Stimulated activated CD4-positive, alpha-beta T cell treated with anti-CD3 and anti-CD28 coated beads, Interleukin-1b, Interleukin-23, amount 100 ng/mL, for 4 hours (primary cell): ENCODE measurements around the gene CHRFAM7A.
A peak's percentile ranks its signal among the peaks of the same experiment; 100 is the strongest.
"Not testable (repeated sequence)": the region's sequence is repeated elsewhere in the genome, so short reads cannot be mapped to it uniquely, and the experiment has no call there.

Source experiments
- DNase-seq, 2 donors: peaks; one replicate each; pipeline ENCODE4 v3.0.0-alpha.2; 2020; ENCODE audit warnings: low read depth in 2 of 2

The CHRFAM7A gene

GRCh38 chr15:30392766-30393663 is at the start of gene CHRFAM7A:
TSS of gene CHRFAM7A (minus strand) at chr15:30393540. CDS start at chr15:30383351, 10,189 bp downstream.
- DNase-seq: not testable (repeated sequence)

DNA sequence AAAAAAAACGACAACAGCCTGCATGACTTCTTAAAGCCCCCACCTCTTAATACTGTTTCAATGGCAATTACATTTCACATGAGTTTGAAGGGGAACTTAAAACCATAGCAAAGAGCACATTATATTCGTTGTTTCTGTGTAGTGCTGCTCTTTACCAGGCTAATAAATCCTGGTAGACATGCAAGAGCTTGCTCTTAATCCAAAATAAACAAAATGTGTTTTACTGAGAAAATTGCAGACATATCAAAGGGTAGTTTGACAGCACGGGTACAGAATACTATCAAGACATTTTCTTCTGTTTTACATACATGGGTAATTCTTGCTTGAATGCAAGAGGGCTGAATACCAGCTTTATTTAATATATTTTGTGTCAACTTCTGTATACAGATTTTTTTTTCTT is 45.0 kb upstream of the CHRFAM7A start:
- not testable (repeated sequence) for DNase-seq

- DNase-seq: not testable (repeated sequence)
Measured at GRCh38 chr15:30435878-30436277, 42.5 kb upstream of the CHRFAM7A start.

- not testable (repeated sequence) for DNase-seq
Measured at GRCh38 chr15:30420723-30421122, 27.4 kb upstream of the CHRFAM7A start.

DNA sequence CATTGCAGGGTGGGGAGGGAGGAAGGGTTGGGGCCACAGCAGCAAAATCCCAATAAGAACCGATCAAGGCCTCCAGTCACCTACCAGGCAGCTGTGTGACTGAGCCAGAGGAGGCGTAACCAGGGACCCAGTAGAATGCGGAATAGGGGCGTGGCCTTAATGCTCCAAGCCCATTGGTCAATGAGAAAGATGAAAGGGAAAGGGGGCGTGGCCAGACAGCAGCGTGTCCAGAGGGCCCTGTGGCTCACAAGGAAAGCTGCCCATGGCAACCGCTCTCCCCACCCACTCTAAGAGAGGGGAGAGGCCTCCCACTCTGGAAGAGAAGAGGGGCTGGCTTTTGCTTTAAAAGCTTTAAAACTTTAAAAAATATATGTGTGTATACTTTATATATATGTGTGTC is 20.8 kb upstream of the CHRFAM7A start, which contains the start of gene GOLGA8R:
TSS of gene GOLGA8R (minus strand) at position 101 of the 400 bp plus-strand sequence. CDS start at position 3, 98 bp downstream.
- DNase-seq: not testable (repeated sequence)

- not testable (repeated sequence) for DNase-seq
Measured at GRCh38 chr15:30407636-30408035, 14.3 kb upstream of the CHRFAM7A start.

GRCh38 chr15:30398988-30399387 is 5.6 kb upstream of the CHRFAM7A start:
- peak; percentile 43 to 45 for DNase-seq

- not testable (repeated sequence) for DNase-seq
Measured at GRCh38 chr15:30393664-30393991, 288 bp upstream of the CHRFAM7A start.

DNA sequence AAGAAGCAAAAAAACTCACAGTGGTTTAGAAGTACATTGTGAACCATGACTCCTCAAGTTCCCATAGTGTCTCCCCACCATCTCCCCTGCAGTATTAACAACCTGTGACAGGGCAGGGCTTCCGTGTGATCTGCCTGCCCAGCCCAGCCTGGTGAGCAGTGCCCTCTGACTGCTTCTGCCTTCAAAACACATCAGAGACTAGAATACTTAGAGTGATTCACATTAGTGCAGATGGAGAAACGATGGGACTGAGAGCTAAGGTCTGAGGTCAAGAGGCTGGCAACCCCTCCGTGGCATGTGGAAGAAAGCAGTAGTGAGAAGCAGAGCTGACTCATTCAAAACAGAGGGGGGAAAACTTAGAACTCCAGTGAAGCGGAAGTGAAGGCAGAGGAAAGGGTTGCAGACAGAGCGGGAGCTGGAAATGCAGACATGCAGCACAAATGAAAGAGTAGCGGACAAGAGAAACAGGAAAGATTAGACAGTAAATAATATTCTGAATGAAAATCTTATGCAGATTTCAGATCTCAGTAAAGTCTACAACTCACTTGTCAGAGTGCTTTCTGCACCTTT is 6.9 kb downstream of the CHRFAM7A start:
- DNase-seq: not testable (repeated sequence)

DNA sequence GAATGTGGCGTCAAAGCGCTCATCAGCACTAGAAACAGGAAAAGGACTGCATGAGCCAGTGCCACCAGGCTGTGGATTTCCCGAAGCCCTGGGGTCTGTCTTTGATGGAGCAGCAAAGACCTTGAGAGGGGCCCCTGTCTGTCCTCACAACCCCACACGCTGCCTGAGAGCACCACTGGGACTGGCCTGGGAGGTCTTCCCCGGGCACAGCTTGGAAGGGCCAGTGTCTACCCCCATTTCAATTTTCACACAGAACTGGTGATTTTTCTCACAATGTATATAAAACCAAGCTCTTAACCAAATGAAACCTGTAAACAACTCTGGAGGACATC is 16.3 kb downstream of the CHRFAM7A start:
- DNase-seq: not testable (repeated sequence)

- not testable (repeated sequence) for DNase-seq
Measured at GRCh38 chr15:30376375-30377081, 16.8 kb downstream of the CHRFAM7A start.

DNA sequence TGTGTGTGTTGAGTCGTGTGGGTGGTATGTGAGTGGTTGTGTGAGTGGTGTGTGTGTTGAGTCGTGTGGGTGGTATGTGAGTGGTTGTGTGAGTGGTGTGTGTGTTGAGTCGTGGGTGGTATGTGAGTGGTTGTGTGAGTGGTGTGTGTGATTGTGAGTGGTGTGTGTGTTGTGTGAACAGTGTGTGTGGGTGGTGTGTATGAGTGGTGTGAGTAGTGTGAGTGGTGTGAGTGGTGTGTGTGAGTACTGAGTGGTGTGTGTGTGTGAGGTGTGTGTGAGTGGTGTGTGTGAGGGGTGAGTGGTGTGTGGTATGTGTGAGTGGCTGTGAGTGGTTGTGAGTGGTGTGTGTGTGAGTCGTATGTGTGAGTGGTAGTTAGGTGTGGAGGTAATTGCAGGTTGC is 17.5 kb downstream of the CHRFAM7A start:
- not testable (repeated sequence) for DNase-seq

- DNase-seq: not testable (repeated sequence)
Measured at GRCh38 chr15:30374862-30375261, 18.5 kb downstream of the CHRFAM7A start.

GRCh38 chr15:30368271-30368670 is 25.1 kb downstream of the CHRFAM7A start:
- DNase-seq: not testable (repeated sequence)

- DNase-seq: not testable (repeated sequence)
Measured at GRCh38 chr15:30367246-30367645, 26.1 kb downstream of the CHRFAM7A start.

DNA sequence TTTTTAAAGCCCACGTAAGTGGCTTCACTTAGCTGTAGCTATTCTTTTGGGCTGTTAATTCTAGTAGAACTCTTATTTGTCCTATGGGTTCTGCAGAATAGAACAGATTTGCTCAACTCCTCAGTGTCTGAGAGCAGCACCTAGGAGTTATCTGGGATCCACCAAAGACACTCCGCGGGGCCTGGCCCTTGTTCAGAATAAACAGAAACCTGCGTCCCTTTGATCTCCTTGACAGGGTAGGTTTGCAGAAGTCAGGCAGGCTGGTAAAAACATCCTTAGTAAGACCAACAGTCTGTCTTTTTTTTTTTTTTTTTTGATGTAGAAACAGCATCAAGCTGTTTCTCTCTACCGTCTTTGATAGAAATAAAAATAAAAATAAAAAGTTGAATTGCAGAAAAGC is 31.9 kb downstream of the CHRFAM7A start:
- not testable (repeated sequence) for DNase-seq

DNA sequence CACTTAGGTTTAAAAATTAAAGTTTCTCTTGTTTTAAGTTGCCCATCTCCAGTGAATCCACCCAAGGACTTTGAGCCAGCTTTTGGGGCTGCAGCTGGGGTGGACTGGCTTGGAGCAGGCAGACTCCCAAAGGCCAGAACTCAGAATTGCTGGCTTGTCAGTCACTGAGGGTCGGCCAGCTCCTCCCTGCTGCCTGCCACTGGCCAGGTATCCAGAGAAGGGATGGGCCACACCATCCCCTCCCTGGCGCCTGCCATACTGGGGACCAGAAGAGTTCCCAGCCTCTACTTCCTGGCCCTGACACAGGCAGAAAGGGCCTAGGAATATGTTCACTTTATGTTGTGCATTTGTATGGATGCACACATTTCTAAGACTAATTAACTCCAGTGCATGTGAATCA is 32.4 kb downstream of the CHRFAM7A start:
- DNase-seq: not testable (repeated sequence)

DNA sequence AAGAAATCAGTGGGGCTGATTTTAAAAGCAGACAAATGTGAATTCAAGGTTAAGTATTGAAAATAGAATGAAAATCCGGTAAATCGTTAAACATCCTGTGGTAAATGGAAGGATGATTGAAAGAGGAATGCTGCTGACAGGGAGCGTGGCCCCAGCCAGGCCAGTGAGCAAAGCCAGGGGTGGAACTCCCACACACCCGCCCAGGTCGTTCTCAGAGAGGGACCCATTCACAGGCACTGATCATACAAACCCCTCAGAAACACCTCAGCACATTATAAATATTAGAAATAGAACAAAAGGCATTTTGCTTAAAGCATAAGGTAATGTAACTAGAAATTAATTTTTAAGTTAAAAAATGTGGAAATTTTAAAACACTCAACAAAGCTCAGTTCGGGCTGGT is 38.3 kb downstream of the CHRFAM7A start:
- DNase-seq: not testable (repeated sequence)

DNA sequence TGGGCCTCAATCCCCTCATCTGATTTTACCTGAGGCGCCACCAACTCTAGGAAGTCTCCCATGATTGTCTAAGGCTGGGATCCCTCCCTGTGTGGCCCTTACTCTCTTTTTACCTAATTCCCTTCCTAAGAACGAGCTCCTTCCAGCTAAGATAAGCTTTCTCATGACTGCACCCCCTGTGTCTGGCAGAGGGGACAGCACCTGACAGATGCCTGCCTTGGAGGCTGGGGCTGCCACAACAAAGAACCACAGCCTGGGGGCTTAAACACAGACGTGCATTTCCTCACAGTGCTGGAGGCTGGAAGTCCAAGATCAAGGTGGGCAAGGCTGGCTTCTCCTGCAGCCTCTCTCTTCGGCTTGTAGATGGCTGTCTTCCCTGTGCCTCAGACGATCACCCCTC is 43.5 kb downstream of the CHRFAM7A start:
- not testable (repeated sequence) for DNase-seq

DNA sequence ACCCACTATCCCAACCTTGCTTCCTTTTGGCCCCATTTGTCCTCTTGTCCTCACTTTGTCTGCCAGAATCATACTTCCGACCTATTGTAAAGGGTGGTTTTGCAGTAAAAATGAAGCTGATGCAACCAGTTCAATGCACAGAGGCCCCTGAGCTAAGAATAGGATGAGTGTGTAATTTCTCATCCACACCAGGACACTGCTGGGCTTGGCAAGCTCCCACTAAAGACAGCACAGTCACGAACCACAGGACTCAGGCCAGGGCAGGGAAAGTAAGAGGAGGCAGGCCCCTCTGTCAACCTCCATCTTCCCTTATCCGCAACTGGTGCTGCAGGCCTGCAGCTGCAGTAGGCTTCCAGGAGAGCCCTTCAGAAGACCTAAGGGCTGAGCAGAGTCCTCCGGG is 56.8 kb downstream of the CHRFAM7A start:
- DNase-seq: not testable (repeated sequence)

GRCh38 chr15:30334152-30334551 is 59.2 kb downstream of the CHRFAM7A start:
- not testable (repeated sequence) for DNase-seq

GRCh38 chr15:30326145-30326544 is 67.2 kb downstream of the CHRFAM7A start:
- not testable (repeated sequence) for DNase-seq
